Peyer's patch (tissue), 4 donors: ENCODE results near the gene CSF1R.

Source experiments
- CTCF ChIP-seq, 6 experiments: fragments of 450-650 bp in 4 of 6; fragments of 200-600 bp in 2 of 6; sonication (generic) in 1 of 6; IDR thresholded peaks; one replicate each; pipeline ENCODE4 v1.5.1; 2017 to 2019; ENCODE audit warnings: antibody characterized with exemption in 6 of 6, mild to moderate bottlenecking in 3 of 6, moderate library complexity in 1 of 6
- POLR2A ChIP-seq, 2 donors: fragments of 450-650 bp; IDR thresholded peaks; one replicate each; pipeline ENCODE4 v1.5.1; 2017; ENCODE audit warnings: antibody characterized with exemption in 2 of 2, mild to moderate bottlenecking in 2 of 2, moderate library complexity in 2 of 2

- TF ChIP-seq CTCF (IDR thresholded peaks at IDR 0.05) (no peak), POLR2A (IDR thresholded peaks at IDR 0.05) (no peak)
Measured at GRCh38 chr5:150129454-150129812, 43.1 kb upstream of the CSF1R start.
